Right lobe of liver (tissue), 4 donors: Measurements from ENCODE around the gene KLF13.

Experiments
- POLR2A ChIP-seq: fragments of 450-650 bp; IDR thresholded peaks from one replicate; pipeline ENCODE4 v1.6.1; 2017; ENCODE audit warnings: antibody characterized with exemption, mild to moderate bottlenecking
- TF ChIP-seq, protein P1 (sequence below), 4 donors: fragments of 200-600 bp in 3 of 4; fragments of 450-650 bp in 1 of 4; IDR thresholded peaks; one replicate each; pipeline versions ENCODE4 v1.5.1 to v1.8.0; 2016 to 2022; ENCODE audit warnings: antibody characterized with exemption in 4 of 4, mild to moderate bottlenecking in 2 of 4
- donor health status: DM: no; HTN: no; CAD: no.
- donor health status: DM: no; HTN: no; CAD: no.
- donor health status: DM: no; HTN: yes; CAD: no.

GRCh38 chr15:31313223-31313622 is 13.4 kb upstream of the KLF13 start:
- TF ChIP-seq, protein P1, sequence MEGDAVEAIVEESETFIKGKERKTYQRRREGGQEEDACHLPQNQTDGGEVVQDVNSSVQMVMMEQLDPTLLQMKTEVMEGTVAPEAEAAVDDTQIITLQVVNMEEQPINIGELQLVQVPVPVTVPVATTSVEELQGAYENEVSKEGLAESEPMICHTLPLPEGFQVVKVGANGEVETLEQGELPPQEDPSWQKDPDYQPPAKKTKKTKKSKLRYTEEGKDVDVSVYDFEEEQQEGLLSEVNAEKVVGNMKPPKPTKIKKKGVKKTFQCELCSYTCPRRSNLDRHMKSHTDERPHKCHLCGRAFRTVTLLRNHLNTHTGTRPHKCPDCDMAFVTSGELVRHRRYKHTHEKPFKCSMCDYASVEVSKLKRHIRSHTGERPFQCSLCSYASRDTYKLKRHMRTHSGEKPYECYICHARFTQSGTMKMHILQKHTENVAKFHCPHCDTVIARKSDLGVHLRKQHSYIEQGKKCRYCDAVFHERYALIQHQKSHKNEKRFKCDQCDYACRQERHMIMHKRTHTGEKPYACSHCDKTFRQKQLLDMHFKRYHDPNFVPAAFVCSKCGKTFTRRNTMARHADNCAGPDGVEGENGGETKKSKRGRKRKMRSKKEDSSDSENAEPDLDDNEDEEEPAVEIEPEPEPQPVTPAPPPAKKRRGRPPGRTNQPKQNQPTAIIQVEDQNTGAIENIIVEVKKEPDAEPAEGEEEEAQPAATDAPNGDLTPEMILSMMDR (IDR thresholded peaks at IDR 0.05), result no peak
- no peak for TF ChIP-seq POLR2A
